DOHH2 (cell line): ENCODE data around the gene FOXN1.

Source experiments
- EZH2phosphoT487 ChIP-seq: fragments of 200-600 bp; sonication (generic); IDR thresholded peaks from 2 replicates; pipeline ENCODE4 v1.6.1; 2017; ENCODE audit warnings: borderline replicate concordance, mild to moderate bottlenecking, antibody characterized with exemption, low read length, moderate library complexity, mixed read lengths
- TF ChIP-seq, protein P1 (sequence below): fragments of 200-600 bp; sonication (generic); IDR thresholded peaks from one replicate; pipeline ENCODE4 v1.5.1; 2014; ENCODE audit warnings: antibody characterized with exemption, mild to moderate bottlenecking, low read depth, low read length; ENCODE audit not compliant: poor library complexity, severe bottlenecking

DNA sequence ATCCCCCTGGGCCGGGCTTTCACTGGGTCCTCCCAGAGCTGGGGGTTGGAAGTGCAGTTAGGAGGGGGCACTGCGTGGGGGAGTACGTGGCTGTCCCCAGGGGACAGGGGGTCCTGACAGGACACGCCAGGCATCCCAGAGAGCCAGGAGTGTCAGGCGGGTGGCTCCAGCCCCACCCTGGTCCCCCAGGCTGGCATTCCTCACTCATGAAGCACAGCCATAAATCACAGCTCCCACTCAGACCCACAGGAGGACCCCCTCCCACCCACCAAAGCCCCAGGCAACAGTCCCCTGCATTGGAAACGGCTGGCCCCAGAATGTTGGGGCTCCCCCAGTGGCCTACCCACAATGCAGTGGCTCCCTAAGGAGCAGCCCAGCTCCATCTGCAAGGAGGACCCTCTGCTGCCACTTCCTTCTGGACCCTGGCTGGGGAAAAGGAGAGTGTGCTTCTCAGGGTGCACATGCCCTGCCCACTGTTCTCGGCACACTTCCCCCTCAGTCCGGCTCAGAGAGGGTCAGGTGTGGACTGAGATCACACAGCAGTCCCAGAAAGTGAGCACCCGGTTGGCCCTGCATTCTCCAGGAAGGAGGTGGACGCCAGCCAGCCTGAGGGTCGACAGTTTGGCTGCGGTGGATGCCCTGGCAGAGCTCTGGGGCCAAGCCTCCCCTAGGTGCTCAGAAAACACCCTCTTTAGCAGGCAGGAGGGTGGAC is 7.3 kb upstream of the FOXN1 start:
- TF ChIP-seq, protein P1, sequence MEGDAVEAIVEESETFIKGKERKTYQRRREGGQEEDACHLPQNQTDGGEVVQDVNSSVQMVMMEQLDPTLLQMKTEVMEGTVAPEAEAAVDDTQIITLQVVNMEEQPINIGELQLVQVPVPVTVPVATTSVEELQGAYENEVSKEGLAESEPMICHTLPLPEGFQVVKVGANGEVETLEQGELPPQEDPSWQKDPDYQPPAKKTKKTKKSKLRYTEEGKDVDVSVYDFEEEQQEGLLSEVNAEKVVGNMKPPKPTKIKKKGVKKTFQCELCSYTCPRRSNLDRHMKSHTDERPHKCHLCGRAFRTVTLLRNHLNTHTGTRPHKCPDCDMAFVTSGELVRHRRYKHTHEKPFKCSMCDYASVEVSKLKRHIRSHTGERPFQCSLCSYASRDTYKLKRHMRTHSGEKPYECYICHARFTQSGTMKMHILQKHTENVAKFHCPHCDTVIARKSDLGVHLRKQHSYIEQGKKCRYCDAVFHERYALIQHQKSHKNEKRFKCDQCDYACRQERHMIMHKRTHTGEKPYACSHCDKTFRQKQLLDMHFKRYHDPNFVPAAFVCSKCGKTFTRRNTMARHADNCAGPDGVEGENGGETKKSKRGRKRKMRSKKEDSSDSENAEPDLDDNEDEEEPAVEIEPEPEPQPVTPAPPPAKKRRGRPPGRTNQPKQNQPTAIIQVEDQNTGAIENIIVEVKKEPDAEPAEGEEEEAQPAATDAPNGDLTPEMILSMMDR = no peak
- no peak for TF ChIP-seq EZH2phosphoT487
